ENCODE results near the gene ARMC6. TPM values are rescaled to one million over a fixed set of nuclear protein-coding genes. Genes with fewer than 3 reads are reported as not detected.

The ARMC6 gene
- total and polyA plus RNA-seq, 2 experiments from 2014 or later, result 26.4 to 30.8 TPM

DNA sequence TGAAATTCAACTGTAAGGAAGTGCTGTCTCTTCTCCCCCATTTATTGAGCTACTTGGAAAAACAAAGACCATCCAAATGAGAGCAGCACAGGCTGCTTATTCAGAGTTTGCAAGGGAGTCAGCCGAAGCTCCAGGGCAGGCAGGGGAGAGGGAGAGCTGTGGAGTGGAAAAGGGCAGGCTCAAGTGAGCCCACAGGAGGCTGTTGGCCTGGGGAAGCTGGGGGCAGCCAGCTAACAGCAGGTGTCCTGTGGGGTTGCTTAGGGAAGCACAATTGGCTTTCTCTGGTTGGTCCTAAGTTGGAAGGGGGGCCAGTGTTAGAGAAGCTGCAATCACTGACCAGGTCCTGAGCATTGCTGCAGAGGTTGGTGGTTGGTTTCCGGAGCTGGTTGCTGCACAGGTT, 54.3 kb downstream of the ARMC6 start:
- Histone ChIP-seq H2AFZ (no peak overlapping the region), H3K36me3 (replicated peaks; ENCODE audit: insufficient read depth, low read depth) (no peaks in the 10 kb centered on the region), H3K4me2 (no peak overlapping the region), H3K9me2 (replicated peaks; ENCODE audit: insufficient read depth) (no peaks in the 10 kb centered on the region), H3K4me1 (ENCODE audit: insufficient read depth) (no peaks in the 10 kb centered on the region), H3K9me3 (ENCODE audit: low read depth) (no peaks in the 10 kb centered on the region), H3K79me2 (no peaks in the 10 kb centered on the region), H3K27me3 (no peaks in the 10 kb centered on the region), H3K4me3 (no peak overlapping the region), H4K20me1 (ENCODE audit: insufficient read depth, poor library complexity, severe bottlenecking) (no peaks in the 10 kb centered on the region), H3K27ac (no peak overlapping the region)
- WGBS (ENCODE audit: low lambda C conversion rate, missing lambda C conversion rate), result 88% methylated on average over 2 of the region's 2 CpGs
- DNase-seq (ENCODE audit: low spot score), result no peak
- TF ChIP-seq EZH2 (IDR thresholded peaks at IDR 0.05; ENCODE audit: borderline replicate concordance) (no peak), EZH2phosphoT487 (IDR thresholded peaks at IDR 0.05; ENCODE audit: low read depth, severe bottlenecking, unreplicated experiment) (no peak), CTCF (IDR thresholded peaks at IDR 0.05; ENCODE audit: poor library complexity) (no peak)

- DNase-seq (ENCODE audit: low spot score), result peak; percentile 32
- Histone ChIP-seq H3K79me2 (no peaks in the 10 kb centered on the region), H3K4me2 (no peak overlapping the region), H3K27me3 (no peaks in the 10 kb centered on the region), H3K36me3 (replicated peaks; ENCODE audit: insufficient read depth, low read depth) (no peaks in the 10 kb centered on the region), H3K27ac (peak overlapping the region; percentile 58), H3K4me3 (no peak overlapping the region), H4K20me1 (ENCODE audit: insufficient read depth, poor library complexity, severe bottlenecking) (no peaks in the 10 kb centered on the region), H2AFZ (no peak overlapping the region), H3K4me1 (ENCODE audit: insufficient read depth) (peaks cover 28% of the 10 kb centered on the region), H3K9me2 (replicated peaks; ENCODE audit: insufficient read depth) (no peaks in the 10 kb centered on the region), H3K9me3 (ENCODE audit: low read depth) (no peaks in the 10 kb centered on the region)
- TF ChIP-seq CTCF (IDR thresholded peaks at IDR 0.05; ENCODE audit: poor library complexity) (no peak), EZH2 (IDR thresholded peaks at IDR 0.05; ENCODE audit: borderline replicate concordance) (no peak), EZH2phosphoT487 (IDR thresholded peaks at IDR 0.05; ENCODE audit: low read depth, severe bottlenecking, unreplicated experiment) (no peak)
- WGBS (ENCODE audit: low lambda C conversion rate, missing lambda C conversion rate), result 75% methylated on average over 7 of the region's 7 CpGs
Observed at GRCh38 chr19:19094513-19094912, 61.1 kb downstream of the ARMC6 start.

GRCh38 chr19:19095691-19096090, 62.3 kb downstream of the ARMC6 start:
- Histone ChIP-seq H3K9me3 (ENCODE audit: low read depth) (no peaks in the 10 kb centered on the region), H2AFZ (no peak overlapping the region), H3K4me2 (no peak overlapping the region), H3K36me3 (replicated peaks; ENCODE audit: insufficient read depth, low read depth) (no peaks in the 10 kb centered on the region), H3K27me3 (no peaks in the 10 kb centered on the region), H4K20me1 (ENCODE audit: insufficient read depth, poor library complexity, severe bottlenecking) (no peaks in the 10 kb centered on the region), H3K4me1 (ENCODE audit: insufficient read depth) (peaks cover 28% of the 10 kb centered on the region), H3K9me2 (replicated peaks; ENCODE audit: insufficient read depth) (no peaks in the 10 kb centered on the region), H3K27ac (peak overlapping the region; percentile 58), H3K4me3 (no peak overlapping the region), H3K79me2 (no peaks in the 10 kb centered on the region)
- TF ChIP-seq EZH2phosphoT487 (IDR thresholded peaks at IDR 0.05; ENCODE audit: low read depth, severe bottlenecking, unreplicated experiment) (no peak), CTCF (IDR thresholded peaks at IDR 0.05; ENCODE audit: poor library complexity) (no peak), EZH2 (IDR thresholded peaks at IDR 0.05; ENCODE audit: borderline replicate concordance) (no peak)
- 71% methylated on average over 11 of the region's 11 CpGs for WGBS (ENCODE audit: low lambda C conversion rate, missing lambda C conversion rate)
- DNase-seq (ENCODE audit: low spot score), result no peak
